Activated CD8-positive, alpha-beta memory T cell treated with anti-CD3 and anti-CD28 coated beads, Interleukin-2, amount 10 ng/mL, durations not matched to agents 7 days and 5 days (primary cell): ENCODE measurements around the gene SUMF1. TPM values are rescaled to one million over a fixed set of nuclear protein-coding genes. Genes with fewer than 3 reads are reported as not detected.

Experiments used
- ATAC-seq: fragments of 150-1000 bp; cut with Tn5 transposase; one replicate; pipeline ENCODE4 v1.10.0; 2021; ENCODE audit warnings: moderate library complexity
- CTCF ChIA-PET: fragments of 350-600 bp; sonication (Branson Sonifier 250); formaldehyde crosslinking; loops from one replicate; lab custom pipeline; 2021; ENCODE audit warnings: antibody characterized with exemption; lab: Charles Lee
- DNase-seq: peaks from one replicate; pipeline ENCODE4 v3.0.0-alpha.2; 2020
- H3K27ac Mint-ChIP-seq: one replicate; pipeline ENCODE4 v1.8.0; 2021; ENCODE audit warnings: mild to moderate bottlenecking, mixed read lengths
- H3K27me3 Mint-ChIP-seq: one replicate; pipeline ENCODE4 v1.8.0; 2021; ENCODE audit warnings: mixed read lengths
- H3K36me3 Mint-ChIP-seq: one replicate; pipeline ENCODE4 v1.8.0; 2021; ENCODE audit warnings: mild to moderate bottlenecking, mixed read lengths
- H3K4me1 Mint-ChIP-seq: one replicate; pipeline ENCODE4 v1.8.0; 2021; ENCODE audit warnings: mixed read lengths
- H3K4me3 Mint-ChIP-seq: one replicate; pipeline ENCODE4 v1.8.0; 2021; ENCODE audit warnings: mild to moderate bottlenecking, moderate library complexity, mixed read lengths
- H3K9me3 Mint-ChIP-seq: one replicate; pipeline ENCODE4 v1.8.0; 2022; ENCODE audit warnings: low read depth, mixed read lengths
- total RNA-seq, 2 experiments: library from RNA; stranded (reverse); gene quantifications; one replicate each; pipeline ENCODE4 v1.2.3, GENCODE V29; 2021

The SUMF1 gene
- total RNA-seq, 2 experiments from 2014 or later = 9.1 to 12.7 TPM

DNA sequence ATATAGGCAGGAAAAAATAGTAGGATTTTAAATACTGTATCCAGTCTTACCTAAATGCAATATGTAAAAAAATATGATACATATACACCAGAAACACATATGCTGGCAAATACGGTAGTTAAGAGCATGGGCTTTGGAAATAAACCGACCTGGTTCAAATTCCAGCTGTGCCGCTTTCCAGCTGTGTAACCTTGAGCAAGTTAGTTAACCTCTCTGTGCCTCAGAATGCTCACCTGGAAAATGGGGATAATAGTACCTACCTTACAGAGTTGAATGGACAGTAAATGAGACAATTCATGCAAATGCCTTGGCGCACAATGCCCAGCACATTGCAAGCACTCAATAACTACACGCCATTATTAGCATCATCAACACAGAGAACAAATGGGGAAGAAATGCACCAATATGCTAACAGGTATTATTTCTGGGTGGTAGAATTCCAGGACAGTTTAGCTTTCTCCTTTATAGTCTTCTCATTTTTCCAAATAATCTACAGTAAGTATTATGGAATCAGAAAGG, 50.6 kb downstream of the SUMF1 start:
- no peak for DNase-seq
- CTCF ChIA-PET = no interaction called here
- Mint-ChIP-seq H3K9me3 (no peaks in the 10 kb centered on the region), H3K4me1 (peaks cover 23% of the 10 kb centered on the region), H3K27ac (no peak overlapping the region), H3K27me3 (no peaks in the 10 kb centered on the region), H3K4me3 (no peak overlapping the region), H3K36me3 (peaks cover 29% of the 10 kb centered on the region)
- ATAC-seq = no peak

DNA sequence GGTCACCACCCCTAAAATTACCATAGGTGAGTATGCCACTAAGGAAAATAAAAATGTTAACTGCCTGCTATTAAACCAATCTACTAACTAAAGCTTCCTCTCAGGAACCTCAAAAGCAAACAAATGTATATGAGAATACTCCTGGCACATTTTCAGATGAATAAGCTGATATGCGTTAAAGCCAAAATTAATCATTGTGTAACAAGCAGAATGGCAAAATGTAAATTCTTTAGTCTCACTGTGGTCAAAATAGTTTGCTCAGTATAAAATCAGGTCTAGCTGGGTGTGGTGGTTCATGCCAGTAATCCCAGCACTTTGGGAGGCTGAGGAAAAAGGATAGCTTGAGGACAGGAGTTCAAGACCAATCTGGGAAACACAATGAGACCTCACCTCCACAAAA, 53.6 kb downstream of the SUMF1 start:
- CTCF ChIA-PET = interaction anchor here (1.0 kb wide), 1 partner anchor 63 kb away, joined by 4 read pairs; no protein-coding TSS in a partner anchor
- H3K4me3 Mint-ChIP-seq = no peak overlapping the region
- DNase-seq (no peak), ATAC-seq (no peak)
- H3K27me3 Mint-ChIP-seq = no peaks in the 10 kb centered on the region
- peaks cover 38% of the 10 kb centered on the region for H3K4me1 Mint-ChIP-seq
- no peak overlapping the region for H3K27ac Mint-ChIP-seq
- H3K9me3 Mint-ChIP-seq = no peaks in the 10 kb centered on the region
- peaks cover 30% of the 10 kb centered on the region for H3K36me3 Mint-ChIP-seq

DNA sequence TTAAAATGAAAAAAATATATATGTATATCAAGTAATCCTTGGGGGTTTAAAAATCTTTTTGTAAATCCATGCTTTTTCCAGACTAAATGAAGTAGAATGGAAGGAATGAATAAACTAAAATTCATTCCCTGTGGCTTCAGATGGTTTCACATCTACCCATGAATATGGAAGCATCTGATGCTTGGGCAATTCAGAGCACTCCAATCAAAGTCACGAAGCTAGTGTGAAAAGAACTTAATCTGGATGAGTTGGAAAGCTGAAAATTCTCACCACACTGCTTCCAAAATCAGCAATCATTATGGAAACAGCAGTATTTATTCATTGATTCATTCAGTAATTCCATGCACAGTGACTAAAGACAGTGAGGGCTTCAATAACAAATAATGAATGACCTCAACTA, 55.2 kb downstream of the SUMF1 start:
- DNase-seq (no peak), ATAC-seq (no peak)
- Mint-ChIP-seq H3K27me3 (no peaks in the 10 kb centered on the region), H3K9me3 (no peaks in the 10 kb centered on the region), H3K36me3 (peaks cover 36% of the 10 kb centered on the region), H3K4me1 (peaks cover 47% of the 10 kb centered on the region), H3K27ac (no peak overlapping the region), H3K4me3 (no peak overlapping the region)
- CTCF ChIA-PET = no interaction called here

DNA sequence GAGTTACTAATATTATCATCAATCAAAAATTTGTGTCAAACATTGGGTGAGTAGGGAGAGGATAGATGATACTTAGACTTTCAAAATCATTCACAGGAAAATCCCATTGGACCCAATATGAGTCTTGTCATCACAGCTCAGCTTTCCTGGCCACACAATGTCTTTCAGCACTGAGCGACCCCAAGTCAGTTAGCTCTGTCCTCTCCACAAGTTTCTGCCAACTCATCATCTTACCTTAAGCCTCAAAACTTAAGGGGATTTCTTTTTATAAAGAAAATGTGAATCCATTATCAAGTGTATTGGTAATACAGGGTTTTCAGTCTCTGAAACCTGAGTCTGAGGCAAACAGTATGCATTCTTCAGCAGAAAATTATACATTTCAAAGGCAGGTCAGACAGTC, 55.8 kb downstream of the SUMF1 start:
- H3K9me3 Mint-ChIP-seq = no peaks in the 10 kb centered on the region
- no peak overlapping the region for H3K27ac Mint-ChIP-seq
- ATAC-seq (no peak), DNase-seq (no peak)
- H3K36me3 Mint-ChIP-seq = peaks cover 35% of the 10 kb centered on the region
- peaks cover 53% of the 10 kb centered on the region for H3K4me1 Mint-ChIP-seq
- CTCF ChIA-PET = interaction anchor here (0.7 to 2.9 kb wide), 3 partner anchors 16 to 630 kb away, joined by 3 to 16 read pairs (median 3); no protein-coding TSS in a partner anchor
- H3K4me3 Mint-ChIP-seq = no peak overlapping the region
- no peaks in the 10 kb centered on the region for H3K27me3 Mint-ChIP-seq

DNA sequence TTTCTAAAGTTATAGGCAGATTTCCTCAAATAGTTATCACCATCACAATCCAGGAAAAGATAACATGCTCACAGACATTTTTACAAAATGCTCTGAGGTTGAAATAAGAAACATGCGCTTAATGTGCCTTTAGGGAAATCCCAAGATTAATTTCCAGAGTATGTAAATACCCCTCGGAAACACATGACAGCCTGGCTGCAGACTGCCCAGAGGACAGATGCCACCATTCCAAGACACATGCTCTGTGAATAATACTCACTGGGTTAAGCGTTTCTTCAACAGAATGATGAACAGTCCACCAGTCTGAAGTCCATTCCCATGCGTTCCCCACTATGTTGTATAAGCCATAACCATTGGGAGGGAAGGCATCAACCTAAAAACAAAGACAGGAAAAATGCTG, 56.5 kb downstream of the SUMF1 start:
- Mint-ChIP-seq H3K36me3 (peaks cover 33% of the 10 kb centered on the region), H3K4me3 (no peak overlapping the region), H3K27me3 (no peaks in the 10 kb centered on the region), H3K4me1 (peaks cover 57% of the 10 kb centered on the region), H3K27ac (no peak overlapping the region), H3K9me3 (no peaks in the 10 kb centered on the region)
- ATAC-seq (no peak), DNase-seq (no peak)
- CTCF ChIA-PET = interaction anchor here (0.7 to 2.9 kb wide), 3 partner anchors 16 to 631 kb away, joined by 3 to 16 read pairs (median 5); no protein-coding TSS in a partner anchor

DNA sequence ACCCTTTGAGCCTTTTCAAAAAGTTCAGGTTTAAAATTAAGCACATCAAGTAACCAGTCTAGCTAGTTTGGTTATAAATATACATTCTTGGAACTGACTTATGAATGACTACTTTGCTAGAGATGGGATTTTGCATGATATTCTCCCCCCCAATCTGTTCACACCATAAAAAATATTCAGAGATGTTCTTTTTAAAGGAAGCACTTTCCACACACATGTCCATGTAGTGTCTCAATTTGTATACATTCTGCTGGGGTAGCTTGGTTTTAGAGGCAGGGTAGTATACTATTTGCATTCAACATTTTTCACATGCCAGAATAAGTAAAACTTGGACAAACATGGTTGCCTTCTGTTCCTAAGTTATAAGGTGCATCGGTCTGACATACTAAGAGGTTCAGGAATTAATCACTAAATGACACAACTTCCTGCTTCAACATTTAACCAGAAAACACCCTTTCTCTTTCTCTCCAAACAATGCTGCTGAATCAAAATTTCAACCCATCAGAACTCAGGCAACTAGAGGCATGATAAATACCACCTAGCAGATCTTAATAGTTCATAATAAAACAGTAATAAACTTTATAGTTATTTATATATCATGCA, 57.0 kb downstream of the SUMF1 start:
- Mint-ChIP-seq H3K4me3 (peak overlapping the region; percentile 58), H3K4me1 (peaks cover 58% of the 10 kb centered on the region), H3K27ac (peak overlapping the region; percentile 95), H3K36me3 (peaks cover 34% of the 10 kb centered on the region), H3K9me3 (no peaks in the 10 kb centered on the region), H3K27me3 (no peaks in the 10 kb centered on the region)
- CTCF ChIA-PET = interaction anchor here (1.6 to 2.9 kb wide), 2 partner anchors 15 to 59 kb away, joined by 5 to 16 read pairs; no protein-coding TSS in a partner anchor
- no peak for DNase-seq
- ATAC-seq = peak; percentile 66

DNA sequence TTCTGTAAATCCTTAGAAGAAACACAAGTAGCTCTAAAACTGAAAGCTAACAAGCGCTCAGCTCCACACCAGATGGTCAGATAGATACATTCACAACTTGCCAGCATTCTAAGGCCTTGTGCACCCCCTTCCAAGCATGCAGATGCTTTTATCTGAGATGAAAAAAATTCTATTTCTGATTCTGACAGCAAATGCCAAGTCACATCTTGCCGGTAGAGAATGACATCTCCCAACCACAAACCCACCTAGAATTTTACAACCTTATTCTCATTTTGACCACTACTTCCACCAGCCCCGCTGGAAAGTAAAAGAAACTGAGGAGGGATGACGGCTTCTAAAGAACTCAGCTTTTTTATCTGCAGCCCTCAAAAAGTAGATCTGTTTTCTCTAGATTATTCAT, 57.7 kb downstream of the SUMF1 start:
- ATAC-seq (peak; percentile 68), DNase-seq (peak; percentile 68)
- H3K36me3 Mint-ChIP-seq = peaks cover 38% of the 10 kb centered on the region
- H3K27ac Mint-ChIP-seq = peak overlapping the region; percentile 95
- no peaks in the 10 kb centered on the region for H3K9me3 Mint-ChIP-seq
- H3K4me1 Mint-ChIP-seq = peaks cover 58% of the 10 kb centered on the region
- CTCF ChIA-PET = interaction anchor here (1.0 to 2.9 kb wide), 3 partner anchors 11 to 58 kb away, joined by 4 to 16 read pairs (median 5); no protein-coding TSS in a partner anchor
- no peaks in the 10 kb centered on the region for H3K27me3 Mint-ChIP-seq
- peak overlapping the region; percentile 58 for H3K4me3 Mint-ChIP-seq

DNA sequence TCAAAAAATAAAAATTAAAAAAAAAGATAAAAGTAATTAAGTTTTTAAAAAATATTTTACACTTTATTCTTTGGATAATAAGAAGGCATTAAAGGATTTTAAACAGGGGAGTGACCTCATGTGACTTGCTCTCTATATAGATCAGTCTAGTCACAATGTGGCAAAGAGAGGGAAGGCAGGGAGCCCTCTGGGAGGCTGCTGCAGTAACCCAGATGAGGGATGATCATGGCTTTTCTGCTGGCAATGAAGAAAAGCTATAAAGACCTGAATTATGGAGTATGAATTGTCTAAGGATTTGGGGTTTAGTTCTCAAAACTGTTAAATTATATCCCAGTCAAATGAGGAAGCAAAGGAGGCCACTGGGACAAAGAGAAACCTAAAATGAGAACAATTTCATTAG, 58.1 kb downstream of the SUMF1 start:
- CTCF ChIA-PET = interaction anchor here (1.0 to 2.9 kb wide), 3 partner anchors 11 to 58 kb away, joined by 4 to 16 read pairs (median 5); no protein-coding TSS in a partner anchor
- Mint-ChIP-seq H3K27me3 (no peaks in the 10 kb centered on the region), H3K4me3 (peak overlapping the region; percentile 58), H3K36me3 (peaks cover 38% of the 10 kb centered on the region), H3K27ac (peak overlapping the region; percentile 95), H3K9me3 (no peaks in the 10 kb centered on the region), H3K4me1 (peaks cover 58% of the 10 kb centered on the region)
- DNase-seq (no peak), ATAC-seq (no peak)

DNA sequence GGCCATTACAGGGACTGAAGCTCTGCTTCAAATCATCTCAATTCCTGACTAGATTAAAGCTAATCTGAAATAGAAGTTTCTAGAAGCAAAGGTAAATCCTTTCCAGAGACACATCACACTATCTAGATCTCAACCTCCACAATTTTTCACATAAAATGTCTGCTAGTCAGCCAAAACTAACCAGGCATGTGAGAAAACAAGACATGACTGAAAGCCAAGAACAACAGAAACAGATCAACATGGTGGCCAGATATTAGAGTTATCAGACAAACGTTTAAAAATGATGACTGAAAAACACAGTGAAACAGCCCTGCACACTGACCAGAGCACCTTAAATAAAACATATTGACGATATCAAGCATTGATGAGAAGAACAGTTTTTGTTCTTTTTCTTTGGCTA, 59.1 kb downstream of the SUMF1 start:
- Mint-ChIP-seq H3K4me1 (peaks cover 58% of the 10 kb centered on the region), H3K27ac (peak overlapping the region; percentile 2), H3K9me3 (no peaks in the 10 kb centered on the region), H3K36me3 (peaks cover 38% of the 10 kb centered on the region), H3K4me3 (no peak overlapping the region), H3K27me3 (no peaks in the 10 kb centered on the region)
- ATAC-seq = no peak
- CTCF ChIA-PET = interaction anchor here (1.6 kb wide), 1 partner anchor 10 kb away, joined by 4 read pairs; no protein-coding TSS in a partner anchor
- no peak for DNase-seq

DNA sequence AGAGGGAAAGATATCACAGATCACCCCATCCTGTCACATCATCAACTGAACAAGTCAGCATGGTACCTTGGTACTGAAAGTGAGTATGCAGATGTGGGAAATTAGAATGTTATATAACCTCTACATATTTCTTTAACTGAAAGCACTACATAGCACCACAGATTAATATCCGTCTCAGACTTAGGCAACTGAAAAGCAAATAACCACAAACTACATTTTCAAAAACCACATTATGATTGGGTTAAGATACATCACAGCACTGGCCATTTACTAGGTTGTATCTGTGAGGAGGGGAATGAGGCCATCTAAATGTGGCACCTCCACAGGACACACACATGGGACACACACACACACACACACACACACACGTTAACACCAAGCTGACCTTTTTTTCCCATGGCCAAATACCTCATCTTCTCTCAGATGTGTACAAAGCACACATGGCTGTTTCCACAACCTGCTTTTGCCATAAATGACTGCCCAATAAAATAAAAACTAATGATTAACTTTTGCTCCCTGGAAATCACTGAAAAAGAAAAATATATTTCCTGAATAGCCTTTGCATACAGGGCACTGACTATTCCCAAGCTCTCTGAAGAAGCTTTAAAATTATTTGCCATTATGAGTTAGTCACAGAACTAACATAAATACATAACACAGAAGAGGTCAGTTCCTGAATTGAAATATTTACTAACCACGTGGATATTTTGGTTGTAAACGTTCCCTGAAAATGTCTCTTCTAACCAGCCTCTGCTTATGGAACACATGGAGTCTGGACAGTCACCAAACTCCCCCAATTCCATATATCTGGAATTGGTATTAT, 60.1 kb downstream of the SUMF1 start:
- CTCF ChIA-PET = interaction anchor here (0.6 to 1.6 kb wide), 2 partner anchors 9 to 227 kb away, joined by 3 to 4 read pairs; no protein-coding TSS in a partner anchor
- DNase-seq (no peak), ATAC-seq (peak; percentile 58)
- peaks cover 37% of the 10 kb centered on the region for H3K36me3 Mint-ChIP-seq
- peaks cover 60% of the 10 kb centered on the region for H3K4me1 Mint-ChIP-seq
- H3K27me3 Mint-ChIP-seq = no peaks in the 10 kb centered on the region
- H3K4me3 Mint-ChIP-seq = no peak overlapping the region
- no peaks in the 10 kb centered on the region for H3K9me3 Mint-ChIP-seq
- H3K27ac Mint-ChIP-seq = peak overlapping the region; percentile 53

DNA sequence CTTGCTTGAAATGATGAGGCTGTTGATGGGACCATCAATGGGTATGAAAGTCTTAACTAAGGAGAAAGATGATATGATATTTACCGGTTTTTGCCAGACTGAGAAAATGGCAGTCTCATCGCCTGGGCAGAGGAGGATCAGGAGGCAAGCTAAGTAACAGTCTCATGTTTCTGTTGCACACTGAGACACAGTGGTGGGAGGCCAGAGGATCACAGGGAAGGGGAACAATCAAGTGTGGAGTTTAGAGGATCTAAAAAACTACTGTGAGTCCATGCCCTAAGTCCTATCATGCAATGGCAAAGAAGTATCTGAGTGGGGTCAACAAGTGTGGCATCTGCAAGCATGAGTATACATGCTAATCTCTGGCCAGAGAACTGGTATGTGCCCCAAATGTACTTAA, 62.2 kb downstream of the SUMF1 start:
- Mint-ChIP-seq H3K4me3 (no peak overlapping the region), H3K27ac (no peak overlapping the region), H3K4me1 (peaks cover 55% of the 10 kb centered on the region), H3K27me3 (no peaks in the 10 kb centered on the region), H3K9me3 (no peaks in the 10 kb centered on the region), H3K36me3 (peaks cover 40% of the 10 kb centered on the region)
- ATAC-seq (no peak), DNase-seq (no peak)
- CTCF ChIA-PET = no interaction called here

DNA sequence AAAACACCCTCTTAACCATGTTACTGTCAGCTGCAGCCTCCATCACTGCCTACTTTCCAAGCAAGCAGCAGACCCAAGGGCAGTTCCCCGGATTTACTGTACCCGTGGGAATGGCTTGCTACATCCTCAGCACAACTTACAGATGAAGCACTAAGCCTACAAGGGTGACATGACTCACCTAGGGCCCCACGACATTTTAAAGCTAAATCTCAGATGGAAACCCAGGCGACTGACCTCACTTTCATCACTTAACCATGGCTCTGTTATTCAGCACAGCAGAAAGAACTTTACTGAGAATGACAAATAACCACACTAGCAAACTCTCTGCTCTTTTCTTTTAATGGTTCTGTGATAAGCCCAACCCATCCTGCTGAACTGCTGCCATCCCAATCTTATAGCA, 65.6 kb downstream of the SUMF1 start:
- Mint-ChIP-seq H3K4me1 (peaks cover 32% of the 10 kb centered on the region), H3K27me3 (no peaks in the 10 kb centered on the region), H3K36me3 (peaks cover 51% of the 10 kb centered on the region), H3K4me3 (no peak overlapping the region), H3K27ac (peak overlapping the region; percentile 65), H3K9me3 (no peaks in the 10 kb centered on the region)
- peak; percentile 57 for DNase-seq
- peak; percentile 63 for ATAC-seq
- CTCF ChIA-PET = no interaction called here

DNA sequence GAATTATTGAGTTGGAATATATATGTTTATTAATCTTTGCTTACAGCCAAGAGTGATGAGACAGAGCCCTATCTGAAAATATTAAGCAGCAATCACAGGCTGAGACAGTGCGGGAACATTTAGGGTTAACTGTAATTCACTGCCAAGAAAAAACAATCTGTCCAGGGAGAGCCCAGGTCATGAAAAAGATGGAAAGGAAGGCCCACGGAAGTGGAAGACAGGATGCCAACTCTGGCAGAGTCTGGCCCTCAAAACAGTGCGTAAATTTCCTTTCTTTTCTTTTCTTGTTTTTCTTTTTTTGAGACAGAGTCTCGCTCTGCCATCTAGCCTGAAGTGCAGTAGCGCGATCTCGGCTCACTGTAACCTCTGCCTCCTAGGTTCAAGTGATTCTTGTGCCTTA, 67.6 kb downstream of the SUMF1 start:
- H3K36me3 Mint-ChIP-seq = peaks cover 52% of the 10 kb centered on the region
- no peaks in the 10 kb centered on the region for H3K9me3 Mint-ChIP-seq
- CTCF ChIA-PET = interaction anchor here (1.1 kb wide), 1 partner anchor 94 kb away, joined by 3 read pairs; the partner anchor contains the start of gene ITPR1
- no peak for DNase-seq
- H3K27me3 Mint-ChIP-seq = no peaks in the 10 kb centered on the region
- ATAC-seq = no peak
- no peak overlapping the region for H3K4me3 Mint-ChIP-seq
- H3K4me1 Mint-ChIP-seq = peaks cover 44% of the 10 kb centered on the region
- no peak overlapping the region for H3K27ac Mint-ChIP-seq
